K562 (cell line): ENCODE data around the gene COLEC12. TPM values are rescaled to one million over a fixed set of nuclear protein-coding genes. Genes with fewer than 3 reads are reported as not detected.

ENCODE experiments used
- ATAC-seq: fragments of 200-7000 bp; cut with Tn5 transposase; 3 replicates; pipeline ENCODE4 v1.9.1; 2020; ENCODE audit warnings: moderate library complexity
- BruUV-seq: library from RNA; stranded (reverse); fragments of 400-500 nt; replicated peaks from 2 replicates; lab custom pipeline; 2021; lab: Mats Ljungman, UMichigan
- CTCF ChIA-PET: fragments of 300-600 bp; formaldehyde crosslinking; extraction: SDS; loops from one replicate; lab custom pipeline; 2021; ENCODE audit warnings: low intra/inter-chr PET ratio; lab: Yijun Ruan, JAX
- POLR2A ChIA-PET: fragments of 300-600, 350-650 bp; sonication (Branson Sonifier 250); formaldehyde crosslinking; extraction: SDS; loops from one replicate; lab custom pipeline; 2021; ENCODE audit warnings: antibody characterized with exemption, inconsistent platforms; lab: Yijun Ruan, JAX
- DNase-seq, 4 experiments: peaks; one replicate each; pipeline versions ENCODE4 v3.0.0 to v3.0.0-alpha.2; 2011 to 2018; ENCODE audit warnings: low spot score in 3 of 4, mixed read lengths in 3 of 4; ENCODE audit errors: extremely low read depth in 1 of 4
- FAIRE-seq: peaks from 2 replicates; lab custom pipeline; 2011; peaks lifted over from hg19 to GRCh38; lab: Jason Lieb, UNC
- H2AFZ ChIP-seq: 2 replicates; pipeline ENCODE4 v1.6.0; 2011; ENCODE audit warnings: low read depth, low read length, control low read depth, inconsistent platforms
- H3K27ac ChIP-seq: fragments of 200-600 bp; 3 replicates; pipeline ENCODE4 v1.8.0; 2011; ENCODE audit warnings: low read depth, mild to moderate bottlenecking, control low read depth, inconsistent platforms, low read length, moderate library complexity, mixed read lengths; ENCODE audit errors: extremely low read depth
- H3K27me3 ChIP-seq, 2 experiments: fragments of 300-600 bp in 1 of 2; 2 replicates in 1 of 2; 3 replicates in 1 of 2; pipeline versions ENCODE4 v1.6.0 to v1.8.0; 2011; ENCODE audit warnings: inconsistent platforms in 2 of 2, low read length in 2 of 2, mild to moderate bottlenecking in 1 of 2, mixed read lengths in 1 of 2, moderate library complexity in 1 of 2; ENCODE audit not compliant: control insufficient read depth in 2 of 2, insufficient read depth in 2 of 2
- H3K36me3 ChIP-seq: fragments of 300-600 bp; 3 replicates; pipeline ENCODE4 v1.8.0; 2011; ENCODE audit warnings: mild to moderate bottlenecking, low read length, inconsistent platforms; ENCODE audit not compliant: control insufficient read depth, insufficient read depth
- H3K4me1 ChIP-seq, 2 experiments: fragments of 200-600 bp in 1 of 2; replicated peaks in 1 of 2; 2 replicates in 1 of 2; 3 replicates in 1 of 2; pipeline versions ENCODE4 v1.5.1 to v1.8.0; 2011; ENCODE audit warnings: inconsistent platforms in 2 of 2, low read length in 2 of 2, mild to moderate bottlenecking in 1 of 2, mixed read lengths in 1 of 2, moderate library complexity in 1 of 2; ENCODE audit not compliant: control insufficient read depth in 2 of 2, insufficient read depth in 2 of 2
- H3K4me2 ChIP-seq: 2 replicates; pipeline ENCODE4 v1.6.1; 2011; ENCODE audit warnings: low read length, control low read depth, inconsistent platforms, mixed read lengths; ENCODE audit not compliant: insufficient read depth
- H3K4me3 ChIP-seq: fragments of 200-600 bp; sonication (generic), shearing (Covaris generic); 2 replicates; pipeline ENCODE4 v1.5.1; 2016; ENCODE audit warnings: control low read depth, inconsistent platforms
- H3K79me2 ChIP-seq: fragments of 200-600 bp; 3 replicates; pipeline ENCODE4 v1.8.0; 2011; ENCODE audit warnings: low read length, inconsistent platforms; ENCODE audit not compliant: control insufficient read depth, insufficient read depth
- H3K9ac ChIP-seq, 2 experiments: 2 replicates each; pipeline versions ENCODE4 v1.6.0 to v1.6.1; 2011; ENCODE audit warnings: low read depth in 2 of 2, low read length in 2 of 2, control low read depth in 1 of 2, inconsistent platforms in 1 of 2, mild to moderate bottlenecking in 1 of 2, mixed read lengths in 1 of 2; ENCODE audit not compliant: insufficient read depth in 1 of 2
- H3K9me1 ChIP-seq: one replicate; pipeline ENCODE4 v1.6.0; 2011; ENCODE audit warnings: inconsistent platforms, mild to moderate bottlenecking, low read length, moderate library complexity; ENCODE audit not compliant: control insufficient read depth, insufficient read depth
- H3K9me3 ChIP-seq: replicated peaks from 2 replicates; pipeline ENCODE4 v1.5.1; 2011; ENCODE audit warnings: low read depth, low read length, inconsistent platforms; ENCODE audit not compliant: control insufficient read depth, insufficient read depth
- H4K20me1 ChIP-seq: replicated peaks from 2 replicates; pipeline ENCODE4 v1.6.1; 2011; ENCODE audit warnings: low read length, inconsistent platforms, mixed read lengths; ENCODE audit not compliant: control insufficient read depth, insufficient read depth
- GABPB2 ChIP-seq: fragments of 250-450 bp; sonication (Bioruptor Pico); conservative IDR thresholded peaks from 2 replicates; pipeline ENCODE4 v1.5.1; 2021; ENCODE audit warnings: mild to moderate bottlenecking
- KDM1A ChIP-seq, 2 experiments: fragments of 450-650 bp; IDR thresholded peaks; 2 replicates each; pipeline ENCODE4 v1.6.1; 2016; ENCODE audit warnings: mild to moderate bottlenecking in 2 of 2
- LEF1 ChIP-seq: fragments of 450-650 bp; IDR thresholded peaks from 2 replicates; pipeline ENCODE4 v1.6.1; 2016; ENCODE audit warnings: mild to moderate bottlenecking
- MAFG ChIP-seq: fragments of 450-650 bp; conservative IDR thresholded peaks from 2 replicates; pipeline ENCODE4 v1.6.1; 2016; ENCODE audit warnings: missing genetic modification characterization, missing compliant biosample characterization
- MCM3 ChIP-seq: fragments of 450-650 bp; IDR thresholded peaks from 2 replicates; pipeline ENCODE4 v1.6.1; 2016
- NFE2L1 ChIP-seq: fragments of 450-650 bp; IDR thresholded peaks from 2 replicates; pipeline ENCODE4 v1.6.1; 2016; ENCODE audit warnings: missing genetic modification characterization, low read depth, mild to moderate bottlenecking, missing compliant biosample characterization, moderate library complexity, borderline replicate concordance
- NFIC ChIP-seq: fragments of 450-650 bp; IDR thresholded peaks from 2 replicates; pipeline ENCODE4 v1.6.1; 2017; ENCODE audit warnings: mild to moderate bottlenecking, inconsistent platforms
- RAD21 ChIP-seq, 2 experiments: fragments of 250-450 bp in 1 of 2; fragments of 450-650 bp in 1 of 2; sonication (Bioruptor Pico) in 1 of 2; formaldehyde crosslinking in 1 of 2; IDR thresholded peaks in 1 of 2; conservative IDR thresholded peaks in 1 of 2; 2 replicates each; pipeline versions ENCODE4 v1.4.0 to v1.8.0; 2020 to 2022; ENCODE audit warnings: mild to moderate bottlenecking in 2 of 2, moderate library complexity in 1 of 2
- RB1 ChIP-seq: fragments of 450-650 bp; IDR thresholded peaks from 2 replicates; pipeline ENCODE4 v1.6.1; 2017; ENCODE audit warnings: low read depth, mild to moderate bottlenecking
- RFX1 ChIP-seq: fragments of 450-650 bp; IDR thresholded peaks from 2 replicates; pipeline ENCODE4 v1.6.1; 2016; ENCODE audit warnings: mild to moderate bottlenecking, moderate library complexity
- SRSF1 ChIP-seq: fragments of 200-400 bp; formaldehyde crosslinking; IDR thresholded peaks from 2 replicates; pipeline ENCODE4 v1.6.1; 2017; ENCODE audit warnings: mild to moderate bottlenecking, low read depth, low read length, moderate library complexity
- ZNF23 ChIP-seq: fragments of 250-450 bp; sonication (Bioruptor Pico); IDR thresholded peaks from 2 replicates; pipeline ENCODE4 v1.4.0; 2020; ENCODE audit warnings: mild to moderate bottlenecking
- ZNF316 ChIP-seq: fragments of 450-650 bp; IDR thresholded peaks from 2 replicates; pipeline ENCODE4 v1.6.1; 2016
- WGBS: fragments of 100-300 bp; shearing (Covaris generic); methylation state at CpG from one replicate; pipeline ENCODE4 v1.1.6; 2016; ENCODE audit warnings: low coverage, mixed read lengths; ENCODE audit not compliant: insufficient coverage; ENCODE audit errors: missing lambda C conversion rate; 5-methylcytosine and 5-hydroxymethylcytosine counted together
- in situ Hi-C: fragments of 300-500 bp; cut with MboI; formaldehyde crosslinking; loops from 4 replicates; pipeline ENCODE4 v1.15.0; 2018; ENCODE audit warnings: inconsistent platforms, mixed read lengths
- intact Hi-C: fragments of 100-400 bp; cut with micrococcal nuclease; formaldehyde crosslinking; loops from 2 replicates; pipeline ENCODE4 v1.14.2; 2022
- polyA plus RNA-seq, 8 experiments: library from polyadenylated mRNA; depleted of rRNA in 4 of 8; stranded (reverse) in 5 of 8; unstranded in 3 of 8; fragments of >200 nt; fragmentation: Nextera tagmentation in 2 of 8; fragmentation: Illumina TruSeq in 1 of 8; extraction: Ambion mirVana in 2 of 8; extraction: Trizol in 1 of 8; gene quantifications; 2 replicates each; pipeline versions ENCODE4 v1.2.1 to v1.2.3, GENCODE V29; 2011 to 2014; ENCODE audit warnings: inconsistent platforms in 1 of 8, missing spikeins in 1 of 8
- total RNA-seq, 7 experiments: library from RNA; depleted of rRNA in 6 of 7; stranded (reverse); fragments of >200 nt in 6 of 7; fragmentation: Illumina TruSeq in 2 of 7; extraction: Trizol in 2 of 7; gene quantifications; 2 replicates each; pipeline versions ENCODE4 v1.2.1 to v1.2.3, GENCODE V29; 2011 to 2021; ENCODE audit warnings: low replicate concordance in 1 of 7
- TF ChIP-seq, protein P1 (sequence below): sonication (generic); formaldehyde crosslinking; IDR thresholded peaks from 2 replicates; pipeline ENCODE4 v1.8.1; 2023; ENCODE audit warnings: mild to moderate bottlenecking, missing genetic modification reagents

Gene COLEC12
- total and polyA plus RNA-seq, 9 of the 15 experiments (the other 6 are each of a cell fraction or from before 2014, with no cell fraction given) = 0.04 TPM; not detected in 8

DNA sequence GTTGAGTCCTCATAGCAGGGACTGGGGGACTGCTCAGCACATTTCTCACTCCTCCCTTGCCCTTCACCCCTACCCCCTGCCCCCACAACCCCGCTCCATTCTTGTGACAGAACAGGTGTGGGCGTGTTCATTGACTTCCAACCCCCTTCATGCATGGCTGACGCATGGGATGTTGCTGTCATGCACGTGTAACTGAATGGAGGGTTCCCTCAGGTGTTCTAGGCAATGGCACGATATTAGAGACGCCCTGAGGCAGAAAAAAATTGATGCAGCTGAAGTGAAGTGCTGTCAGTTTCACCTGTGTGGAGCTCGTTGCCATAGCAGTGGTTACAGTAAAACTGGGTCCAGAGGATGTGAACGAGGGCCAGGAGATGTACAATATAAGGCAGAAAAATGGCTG, 226.2 kb downstream of the COLEC12 start (continued):
- no peak for TF ChIP-seq SRSF1
- no peak for TF ChIP-seq LEF1
- TF ChIP-seq MAFG (tag) = no peak
- TF ChIP-seq ZNF23 (CRISPR knock-in tag) = no peak
- TF ChIP-seq, protein P1, sequence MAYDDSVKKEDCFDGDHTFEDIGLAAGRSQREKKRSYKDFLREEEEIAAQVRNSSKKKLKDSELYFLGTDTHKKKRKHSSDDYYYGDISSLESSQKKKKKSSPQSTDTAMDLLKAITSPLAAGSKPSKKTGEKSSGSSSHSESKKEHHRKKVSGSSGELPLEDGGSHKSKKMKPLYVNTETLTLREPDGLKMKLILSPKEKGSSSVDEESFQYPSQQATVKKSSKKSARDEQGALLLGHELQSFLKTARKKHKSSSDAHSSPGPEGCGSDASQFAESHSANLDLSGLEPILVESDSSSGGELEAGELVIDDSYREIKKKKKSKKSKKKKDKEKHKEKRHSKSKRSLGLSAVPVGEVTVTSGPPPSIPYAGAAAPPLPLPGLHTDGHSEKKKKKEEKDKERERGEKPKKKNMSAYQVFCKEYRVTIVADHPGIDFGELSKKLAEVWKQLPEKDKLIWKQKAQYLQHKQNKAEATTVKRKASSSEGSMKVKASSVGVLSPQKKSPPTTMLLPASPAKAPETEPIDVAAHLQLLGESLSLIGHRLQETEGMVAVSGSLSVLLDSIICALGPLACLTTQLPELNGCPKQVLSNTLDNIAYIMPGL (CRISPR knock-in tag) = no peak
- TF ChIP-seq ZNF316 = no peak
- no peak for TF ChIP-seq RAD21 (CRISPR knock-in tag; conservative IDR thresholded peaks at IDR 0.05 in 1 of 2, IDR thresholded peaks at IDR 0.05 in 1 of 2)
- TF ChIP-seq RFX1 = no peak; the same call in 1 of the 2 replicates
- TF ChIP-seq RB1 = no peak

DNA sequence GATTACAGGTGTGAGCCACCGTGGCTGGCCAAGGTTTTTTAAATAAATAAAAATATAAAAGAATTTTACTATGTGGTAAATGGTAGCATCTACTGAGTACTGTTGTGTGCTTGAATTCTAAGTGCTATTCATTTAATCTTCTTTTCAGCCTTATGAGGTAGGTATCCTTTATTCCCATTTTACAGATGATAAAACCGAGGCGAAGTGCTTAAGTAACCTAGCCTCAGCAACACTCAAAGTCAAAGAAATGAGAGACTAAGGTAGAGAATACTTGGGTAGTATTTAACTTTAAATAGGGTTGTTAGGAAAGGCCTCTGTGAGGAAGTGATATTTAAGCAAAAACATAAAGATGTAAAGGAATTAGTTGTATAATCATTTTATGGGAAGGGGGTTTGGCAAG, 227.0 kb downstream of the COLEC12 start:
- Histone ChIP-seq H3K79me2 (peaks cover 6% of the 10 kb centered on the region), H4K20me1 (no peaks in the 10 kb centered on the region), H3K9me3 (no peaks in the 10 kb centered on the region), H3K27me3 (0 out of 5 replicates have a peak, but pooled peaks cover 0 to under 1% of the 10 kb centered on the region in 2 experiments), H3K4me3 (no peak overlapping the region), H3K4me2 (no peak overlapping the region), H3K27ac (no peak overlapping the region), H2AFZ (no peak overlapping the region), H3K36me3 (no peaks in the 10 kb centered on the region), H3K9ac (peak overlapping the region in 1 of 2 experiments; percentile 31; a peak in 1 of 4 replicates), H3K4me1 (peaks cover 10 to 28% of the 10 kb centered on the region in 2 experiments), H3K9me1 (no peaks in the 10 kb centered on the region)
- DNase-seq (no peak), ATAC-seq (no peak), FAIRE-seq (no peak)
- WGBS = 68% methylated on average over 3 of the region's 3 CpGs
- ChIA-PET POLR2A (no interaction called here), CTCF (no interaction called here)
- in situ Hi-C loops = no loop called here
- intact Hi-C loops = no loop called here
- BruUV-seq = no TSS peak
- TF ChIP-seq KDM1A (IDR thresholded peaks at IDR 0.05) = peak; percentile 24 to 37; a peak in 1 of 4 replicates
- TF ChIP-seq MCM3 = no peak
- TF ChIP-seq NFIC = no peak
- TF ChIP-seq GABPB2 = no peak
- TF ChIP-seq NFE2L1 (tag) = no peak
- TF ChIP-seq SRSF1 = no peak
